Ovary (tissue), 9 donors: ENCODE results near the gene SYTL3. TPM values are rescaled to one million over a fixed set of nuclear protein-coding genes. Genes with fewer than 3 reads are reported as not detected.

Experiments used
- DNase-seq, 5 donors: peaks; one replicate each; pipeline ENCODE4 v3.0.0-alpha.2; 2019 to 2020
- H3K27ac ChIP-seq, 2 donors: fragments of 200-600 bp; one replicate each; pipeline versions ENCODE4 v1.5.1 to v1.8.0; 2019 to 2022
- H3K27me3 ChIP-seq: fragments of 200-600 bp; one replicate; pipeline ENCODE4 v1.8.0; 2022
- H3K36me3 ChIP-seq: fragments of 200-600 bp; sonication (generic); one replicate; pipeline ENCODE4 v1.5.1; 2019
- H3K4me1 ChIP-seq: one replicate; pipeline ENCODE4 v1.8.1; 2013; ENCODE audit warnings: mild to moderate bottlenecking, moderate library complexity; ENCODE audit not compliant: insufficient read depth
- H3K4me3 ChIP-seq: fragments of 200-600 bp; sonication (generic); one replicate; pipeline ENCODE4 v1.5.1; 2017
- H3K9me3 ChIP-seq, 2 donors: fragments of 200-600 bp in 1 of 2; sonication (generic) in 1 of 2; one replicate each; pipeline versions ENCODE4 v1.5.1 to v1.8.1; 2013 to 2019; ENCODE audit warnings: mild to moderate bottlenecking in 1 of 2, moderate library complexity in 1 of 2
- CTCF ChIP-seq, 3 donors: fragments of 450-650 bp in 2 of 3; fragments of 200-600 bp in 1 of 3; IDR thresholded peaks; one replicate each; pipeline versions ENCODE4 v1.5.1 to v1.8.0; 2016 to 2022; ENCODE audit warnings: antibody characterized with exemption in 3 of 3, mild to moderate bottlenecking in 1 of 3
- EP300 ChIP-seq: sonication (generic); formaldehyde crosslinking; IDR thresholded peaks from one replicate; pipeline ENCODE4 v1.6.1; 2017; ENCODE audit warnings: antibody characterized with exemption
- POLR2A ChIP-seq: fragments of 450-650 bp; IDR thresholded peaks from one replicate; pipeline ENCODE4 v1.6.1; 2017; ENCODE audit warnings: antibody characterized with exemption, mild to moderate bottlenecking, moderate library complexity
- WGBS, 3 donors: extraction: QIAGEN DNeasy Blood & Tissue Kit in 1 of 3; methylation state at CpG; one replicate each; pipeline versions ENCODE4 v1.1.5 to v1.1.7; 2013 to 2017; 5-methylcytosine and 5-hydroxymethylcytosine counted together
- intact Hi-C, 4 donors: fragments of 100-400 bp; cut with DNase I; formaldehyde crosslinking; loops; one replicate each; pipeline versions ENCODE4 v1.11.0 to v1.15.1; 2022 to 2023
- polyA plus RNA-seq, 2 donors: library from polyadenylated mRNA; stranded (reverse); fragments of 200-250 nt in 1 of 2; fragments of 350-450 nt in 1 of 2; fragmentation: Illumina TruSeq in 1 of 2; extraction: RNeasy Lipid Tissue Mini Kit (QIAGEN cat#74804) in 1 of 2; gene quantifications; one replicate each; pipeline ENCODE4 v1.2.3, GENCODE V29; 2013 to 2014
- total RNA-seq, 7 donors: library from RNA; depleted of rRNA in 2 of 7; stranded (reverse); fragments of >200 nt in 2 of 7; fragmentation: NEBNext Ultra II Directional in 3 of 7; extraction: Animal tissue kit (Norgen Biotek cat#: 25700) in 3 of 7; gene quantifications; one replicate each; pipeline versions ENCODE4 v1.1.0 to v1.2.4, GENCODE V29; 2016 to 2023
- donor health status: DM: no; HTN: no; CAD: no; lungs with moderate emphysema.
- donor health status: DM: no; HTN: no; CAD: no.
- donor health status: Bipolar disorder and iron deficiency.
- donor health status: DM: yes; HTN: yes; CAD: no.
- donor health status: DM: no; HTN: no; CAD: no.
- donor health status: DM: yes; HTN: yes; CAD: no.

The SYTL3 gene
- total and polyA plus RNA-seq, 9 donors, result 1.7 to 7.8 (median 2.5) TPM

GRCh38 chr6:158725704-158726103 is 75.8 kb downstream of the SYTL3 start:
- TF ChIP-seq POLR2A, result no peak
- no peak for TF ChIP-seq CTCF (IDR thresholded peaks at IDR 0.05)
- no peak for TF ChIP-seq EP300
- Histone ChIP-seq H3K36me3 (no peaks in the 10 kb centered on the region), H3K4me3 (no peak overlapping the region), H3K9me3 (no peaks in the 10 kb centered on the region), H3K27ac (no peak overlapping the region), H3K4me1 (no peaks in the 10 kb centered on the region), H3K27me3 (no peaks in the 10 kb centered on the region)
- DNase-seq, result no peak
- intact Hi-C loops, result no loop called here
- 92 to 95% (median 95%) methylated on average over 8 of the region's 8 CpGs for WGBS, 3 donors

- H3K27ac ChIP-seq, result no peak overlapping the region
- H3K9me3 ChIP-seq, result no peaks in the 10 kb centered on the region
- intact Hi-C loops, result no loop called here
- no peak for DNase-seq
- H3K27me3 ChIP-seq, result no peaks in the 10 kb centered on the region
- 95 to 96% (median 96%) methylated on average over 6 of the region's 6 CpGs for WGBS, 3 donors
- H3K4me1 ChIP-seq, result no peaks in the 10 kb centered on the region
- H3K4me3 ChIP-seq, result no peak overlapping the region
- no peaks in the 10 kb centered on the region for H3K36me3 ChIP-seq
- no peak for TF ChIP-seq POLR2A
- no peak for TF ChIP-seq CTCF (IDR thresholded peaks at IDR 0.05)
- no peak for TF ChIP-seq EP300
These were observed 80.2 kb downstream of the SYTL3 start for GRCh38 chr6:158729906-158730540.

GRCh38 chr6:158730541-158730907 is 80.7 kb downstream of the SYTL3 start:
- intact Hi-C loops, result no loop called here

GRCh38 chr6:158735009-158735408 is 85.2 kb downstream of the SYTL3 start:
- intact Hi-C loops, result no loop called here
- no peak for DNase-seq
- WGBS, 3 donors, result 82 to 93% (median 84%) methylated on average over 3 of the region's 3 CpGs
- TF ChIP-seq CTCF (IDR thresholded peaks at IDR 0.05), result no peak
- no peak for TF ChIP-seq EP300
- TF ChIP-seq POLR2A, result no peak
- Histone ChIP-seq H3K9me3 (peaks cover 0 to 4% of the 10 kb centered on the region in 2 donors), H3K36me3 (no peaks in the 10 kb centered on the region), H3K4me3 (no peak overlapping the region), H3K27ac (no peak overlapping the region), H3K4me1 (no peaks in the 10 kb centered on the region), H3K27me3 (no peaks in the 10 kb centered on the region)

More at GRCh38 chr6:158730541-158730907, 80.7 kb downstream of the SYTL3 start:
- no peak for TF ChIP-seq EP300
- no peak for TF ChIP-seq CTCF (IDR thresholded peaks at IDR 0.05)
- no peak for TF ChIP-seq POLR2A
- H3K36me3 ChIP-seq, result no peaks in the 10 kb centered on the region
- H3K4me1 ChIP-seq, result no peaks in the 10 kb centered on the region
- WGBS, 3 donors, result 93 to 96% (median 94%) methylated on average over 18 of the region's 18 CpGs
- H3K27ac ChIP-seq, result no peak overlapping the region
- H3K9me3 ChIP-seq, result no peaks in the 10 kb centered on the region
- no peaks in the 10 kb centered on the region for H3K27me3 ChIP-seq
- DNase-seq, result no peak
- H3K4me3 ChIP-seq, result no peak overlapping the region
